Neuronal stem cell (in vitro differentiated cells): ENCODE measurements around the gene PROKR1. TPM values are rescaled to one million over a fixed set of nuclear protein-coding genes. Genes with fewer than 3 reads are reported as not detected.
A peak's percentile ranks its signal among the peaks of the same experiment; 100 is the strongest.
"Not testable (repeated sequence)": the region's sequence is repeated elsewhere in the genome, so short reads cannot be mapped to it uniquely, and the experiment has no call there.

ENCODE experiments used
- DNase-seq: peaks from one replicate; pipeline ENCODE4 v3.0.0-alpha.2; 2013; ENCODE audit warnings: low spot score
- H2AFZ ChIP-seq: one replicate; pipeline ENCODE4 v1.6.1; 2013; ENCODE audit warnings: mild to moderate bottlenecking, low read length, inconsistent platforms
- H2AK5ac ChIP-seq: 2 replicates; pipeline ENCODE4 v1.6.1; 2013; ENCODE audit warnings: low read depth, mild to moderate bottlenecking, inconsistent platforms, low read length, moderate library complexity, mixed read lengths
- H2BK120ac ChIP-seq: 2 replicates; pipeline ENCODE4 v1.6.1; 2013; ENCODE audit warnings: low read depth, mild to moderate bottlenecking, inconsistent platforms, low read length, moderate library complexity, mixed read lengths
- H2BK12ac ChIP-seq: one replicate; pipeline ENCODE4 v1.6.1; 2013; ENCODE audit warnings: low read length, inconsistent platforms
- H2BK15ac ChIP-seq: 2 replicates; pipeline ENCODE4 v1.6.1; 2013; ENCODE audit warnings: mild to moderate bottlenecking, low read length, inconsistent platforms, mixed read lengths
- H2BK5ac ChIP-seq: one replicate; pipeline ENCODE4 v1.6.1; 2013; ENCODE audit warnings: inconsistent platforms, mild to moderate bottlenecking, low read length, moderate library complexity
- H3K14ac ChIP-seq: one replicate; pipeline ENCODE4 v1.6.1; 2013; ENCODE audit warnings: low read length, inconsistent platforms
- H3K18ac ChIP-seq: 2 replicates; pipeline ENCODE4 v1.6.1; 2013; ENCODE audit warnings: low read length, inconsistent platforms
- H3K23ac ChIP-seq: 2 replicates; pipeline ENCODE4 v1.6.1; 2013; ENCODE audit warnings: low read depth, mild to moderate bottlenecking, mixed read lengths, low read length, inconsistent platforms; ENCODE audit not compliant: poor library complexity
- H3K27ac ChIP-seq: replicated peaks from 3 replicates; pipeline ENCODE4 v1.5.1; 2013; ENCODE audit warnings: low read length, inconsistent platforms
- H3K27me3 ChIP-seq, 3 experiments: 2 replicates each; pipeline ENCODE4 v1.6.1; 2013; ENCODE audit warnings: low read length in 3 of 3, mild to moderate bottlenecking in 2 of 3, inconsistent platforms in 1 of 3, low read depth in 1 of 3, mixed read lengths in 1 of 3, moderate library complexity in 1 of 3; ENCODE audit not compliant: control insufficient read depth in 3 of 3, insufficient read depth in 3 of 3
- H3K36me3 ChIP-seq, 2 donors: replicated peaks in 1 of 2; 2 replicates each; pipeline ENCODE4 v1.6.1; 2013; ENCODE audit warnings: low read length in 2 of 2; ENCODE audit not compliant: control insufficient read depth in 2 of 2, insufficient read depth in 2 of 2
- H3K4ac ChIP-seq: 2 replicates; pipeline ENCODE4 v1.6.1; 2013; ENCODE audit warnings: inconsistent platforms, mild to moderate bottlenecking, low read length, moderate library complexity
- H3K4me1 ChIP-seq, 2 donors: 1 replicate in 1 of 2; 2 replicates in 1 of 2; pipeline ENCODE4 v1.6.1; 2013; ENCODE audit warnings: low read length in 2 of 2, low read depth in 1 of 2; ENCODE audit not compliant: control insufficient read depth in 2 of 2, insufficient read depth in 1 of 2
- H3K4me2 ChIP-seq: one replicate; pipeline ENCODE4 v1.6.1; 2013; ENCODE audit warnings: mild to moderate bottlenecking, low read length, inconsistent platforms; ENCODE audit not compliant: insufficient read depth, poor library complexity, severe bottlenecking
- H3K4me3 ChIP-seq, 2 donors: 2 replicates each; pipeline ENCODE4 v1.5.1; 2013; ENCODE audit warnings: low read length in 2 of 2, mild to moderate bottlenecking in 2 of 2, inconsistent platforms in 1 of 2, moderate library complexity in 1 of 2
- H3K79me1 ChIP-seq: one replicate; pipeline ENCODE4 v1.6.1; 2013; ENCODE audit warnings: low read depth, mild to moderate bottlenecking, inconsistent platforms, low read length, moderate library complexity
- H3K9ac ChIP-seq: one replicate; pipeline ENCODE4 v1.6.1; 2013; ENCODE audit warnings: mild to moderate bottlenecking, low read depth, low read length, inconsistent platforms; ENCODE audit not compliant: poor library complexity
- H3K9me3 ChIP-seq, 2 donors: replicated peaks in 1 of 2; 2 replicates each; pipeline versions ENCODE3 to v1.6.1; 2013; ENCODE audit warnings: low read length in 2 of 2, mild to moderate bottlenecking in 2 of 2, inconsistent platforms in 1 of 2, low read depth in 1 of 2, mixed read lengths in 1 of 2, moderate library complexity in 1 of 2; ENCODE audit not compliant: control insufficient read depth in 2 of 2, insufficient read depth in 1 of 2
- H4K8ac ChIP-seq: one replicate; pipeline ENCODE4 v1.6.1; 2013; ENCODE audit warnings: low read depth, mild to moderate bottlenecking, inconsistent platforms, low read length, moderate library complexity
- H4K91ac ChIP-seq: one replicate; pipeline ENCODE4 v1.6.1; 2013; ENCODE audit warnings: low read length, low read depth, mild to moderate bottlenecking, inconsistent platforms; ENCODE audit not compliant: poor library complexity
- WGBS, 2 donors: extraction: QIAGEN DNeasy Blood & Tissue Kit; methylation state at CpG; one replicate each; pipeline ENCODE4 v1.1.7; 2013; ENCODE audit warnings: missing lambda C conversion rate in 2 of 2, mixed read lengths in 1 of 2; ENCODE audit not compliant: insufficient read length in 2 of 2, insufficient replicate concordance in 1 of 2; ENCODE audit errors: extremely low coverage in 2 of 2; 5-methylcytosine and 5-hydroxymethylcytosine counted together
- polyA plus RNA-seq, 2 experiments: library from polyadenylated mRNA; stranded (reverse); fragments of 200-250 nt; gene quantifications; one replicate each; pipeline ENCODE4 v1.2.3, GENCODE V29; 2013

The PROKR1 gene
- 0.60 TPM for polyA plus RNA-seq (2013, experiment 1 of 2)
- polyA plus RNA-seq (2013, experiment 2 of 2) = 0.54 TPM

GRCh38 chr2:68643011-68643873, at the start of gene PROKR1:
PROKR1 (plus strand) TSS chr2:68643579; CDS start chr2:68645822, 2,243 bp downstream.
- peak; percentile 69 for DNase-seq
- H3K23ac ChIP-seq = no peak within 1 kb of the TSS
- peaks cover 0 to 76% (median 20%) of the 10 kb centered on the region in 3 experiments for H3K27me3 ChIP-seq

DNA sequence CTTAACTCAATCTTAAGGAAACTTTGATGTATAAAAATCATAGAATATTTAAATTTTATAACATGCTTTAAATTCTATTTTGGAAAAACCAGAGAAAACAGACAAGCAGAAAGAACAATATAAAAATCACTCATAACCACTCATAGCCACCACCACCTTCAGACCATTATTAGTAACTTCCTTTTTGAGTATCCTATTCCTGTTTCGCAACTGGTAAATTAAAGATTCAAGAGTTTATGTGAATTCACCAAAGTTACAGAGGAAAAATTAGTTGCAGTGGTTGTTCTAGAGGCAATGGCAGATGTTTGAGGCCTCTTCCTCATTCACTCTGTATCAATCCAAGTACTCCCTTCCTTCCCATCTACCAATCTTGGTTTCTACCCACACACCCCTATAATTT, 49.3 kb upstream of the PROKR1 start:
- no peaks in the 10 kb centered on the region for H3K79me1 ChIP-seq
- H2BK15ac ChIP-seq = no peak overlapping the region
- H2BK120ac ChIP-seq = no peak overlapping the region
- no peak overlapping the region for H3K23ac ChIP-seq
- no peak overlapping the region for H3K18ac ChIP-seq
- no CpG with 5 or more reads among the region's 1 CpG for WGBS, 2 donors
- no peak for DNase-seq
- H4K8ac ChIP-seq = no peak overlapping the region
- H2BK5ac ChIP-seq = no peak overlapping the region
- H2AK5ac ChIP-seq = no peak overlapping the region
- H3K4ac ChIP-seq = no peak overlapping the region
- no peak overlapping the region for H3K4me2 ChIP-seq
- no peak overlapping the region for H2BK12ac ChIP-seq
- H4K91ac ChIP-seq = no peak overlapping the region
- H3K9me3 ChIP-seq = no peaks in the 10 kb centered on the region
- no peak overlapping the region for H3K9ac ChIP-seq
- H3K27ac ChIP-seq = no peak overlapping the region
- H3K27me3 ChIP-seq = no peaks in the 10 kb centered on the region
- H2AFZ ChIP-seq = no peak overlapping the region
- no peak overlapping the region for H3K14ac ChIP-seq
- H3K4me3 ChIP-seq = no peak overlapping the region
- no peaks in the 10 kb centered on the region for H3K36me3 ChIP-seq
- no peaks in the 10 kb centered on the region for H3K4me1 ChIP-seq

More at GRCh38 chr2:68643011-68643873, at the start of gene PROKR1:
- Histone ChIP-seq H2AFZ (peak within 1 kb of the TSS; percentile 96), H3K4me2 (peak within 1 kb of the TSS; percentile 96), H3K18ac (peak within 1 kb of the TSS; percentile 95), H2BK5ac (peak within 1 kb of the TSS; percentile 7), H2BK120ac (no peak within 1 kb of the TSS), H3K4ac (no peak within 1 kb of the TSS), H3K14ac (peak within 1 kb of the TSS; percentile 67), H3K9ac (peak within 1 kb of the TSS; percentile 75), H2AK5ac (peak within 1 kb of the TSS; percentile 14), H3K36me3 (no peaks in the 10 kb centered on the region), H3K9me3 (peaks cover 0 to 10% of the 10 kb centered on the region in 2 donors), H4K8ac (no peak within 1 kb of the TSS), H3K4me3 (peak within 1 kb of the TSS; percentile 39 to 84), H3K27ac (no peak within 1 kb of the TSS), H3K79me1 (no peaks in the 10 kb centered on the region), H4K91ac (peak within 1 kb of the TSS; percentile 25), H3K4me1 (peaks cover 4% of the 10 kb centered on the region in 2 donors), H2BK12ac (no peak within 1 kb of the TSS), H2BK15ac (peak within 1 kb of the TSS; percentile 26)
- WGBS, 2 donors = no CpG with 5 or more reads among the region's 86 CpGs

- Histone ChIP-seq H2BK5ac (no peak overlapping the region), H4K91ac (no peak overlapping the region), H2AFZ (peak overlapping the region; percentile 57), H2BK15ac (no peak overlapping the region), H2AK5ac (no peak overlapping the region), H3K4me1 (no peaks in the 10 kb centered on the region), H3K27me3 (no peaks in the 10 kb centered on the region), H3K79me1 (no peaks in the 10 kb centered on the region), H3K18ac (no peak overlapping the region), H3K36me3 (no peaks in the 10 kb centered on the region), H3K27ac (no peak overlapping the region), H2BK120ac (no peak overlapping the region), H3K4ac (no peak overlapping the region), H3K9me3 (no peaks in the 10 kb centered on the region), H3K9ac (no peak overlapping the region), H3K14ac (no peak overlapping the region), H3K23ac (no peak overlapping the region), H3K4me3 (no peak overlapping the region), H3K4me2 (no peak overlapping the region), H4K8ac (no peak overlapping the region), H2BK12ac (no peak overlapping the region)
- DNase-seq = no peak
- no CpG with 5 or more reads among the region's 5 CpGs for WGBS, 2 donors
Observed at GRCh38 chr2:68594674-68595492, 48.5 kb upstream of the PROKR1 start.

- not testable (repeated sequence) for H3K9ac ChIP-seq, H3K79me1 ChIP-seq, H3K9me3 ChIP-seq, H3K14ac ChIP-seq, H3K4me2 ChIP-seq, H3K4ac ChIP-seq, H3K36me3 ChIP-seq, H3K27me3 ChIP-seq, H2AFZ ChIP-seq, H4K91ac ChIP-seq, H4K8ac ChIP-seq, H3K23ac ChIP-seq, DNase-seq, H3K4me1 ChIP-seq, H3K4me3 ChIP-seq, H3K27ac ChIP-seq, H2BK120ac ChIP-seq, H2BK5ac ChIP-seq, H2BK15ac ChIP-seq, H2AK5ac ChIP-seq, H3K18ac ChIP-seq, H2BK12ac ChIP-seq
- WGBS, 2 donors = no CpG with 5 or more reads among the region's 2 CpGs
Observed at GRCh38 chr2:68595493-68595785, 47.9 kb upstream of the PROKR1 start.
